Colonic mucosa (tissue), 4 donors: ENCODE measurements around the gene LEMD2. TPM values are rescaled to one million over a fixed set of nuclear protein-coding genes. Genes with fewer than 3 reads are reported as not detected.

Experiments
- DNase-seq: peaks from one replicate; pipeline ENCODE4 v3.0.0-alpha.2; 2020
- H3K27ac ChIP-seq: fragments of 200-600 bp; one replicate; pipeline ENCODE4 v1.8.0; 2021
- H3K27me3 ChIP-seq: fragments of 200-600 bp; one replicate; pipeline ENCODE4 v1.8.0; 2021
- H3K36me3 ChIP-seq: fragments of 200-600 bp; one replicate; pipeline ENCODE4 v1.8.0; 2021
- H3K4me1 ChIP-seq: fragments of 200-600 bp; one replicate; pipeline ENCODE4 v1.8.0; 2021; ENCODE audit warnings: mild to moderate bottlenecking
- H3K4me3 ChIP-seq: fragments of 200-600 bp; one replicate; pipeline ENCODE4 v1.8.0; 2021
- H3K9ac ChIP-seq, 2 donors: one replicate each; pipeline ENCODE4 v1.7.0; 2013; ENCODE audit warnings: control low read depth in 2 of 2, low read depth in 2 of 2, low read length in 2 of 2
- H3K9me3 ChIP-seq: fragments of 200-600 bp; one replicate; pipeline ENCODE4 v1.8.0; 2021
- CTCF ChIP-seq: fragments of 200-600 bp; IDR thresholded peaks from one replicate; pipeline ENCODE4 v1.8.0; 2022; ENCODE audit warnings: antibody characterized with exemption, mild to moderate bottlenecking
- intact Hi-C: fragments of 100-400 bp; cut with DNase I; formaldehyde crosslinking; loops from one replicate; pipeline ENCODE4 v1.14.1; 2022
- total RNA-seq, 2 donors: library from RNA; stranded (reverse); fragmentation: NEBNext Ultra II Directional in 1 of 2; extraction: Animal tissue kit (Norgen Biotek cat#: 25700) in 1 of 2; gene quantifications; one replicate each; pipeline ENCODE4 v1.2.1, GENCODE V29; 2021
- donor health status: healthy.
- donor health status: DM: no; HTN: no; CAD: no.
- donor health status: DM: no; HTN: no; CAD: no.

The LEMD2 gene
- total RNA-seq, 2 donors from 2014 or later, result 61.6 to 68.1 TPM

- no peak for DNase-seq
- intact Hi-C loops, result loop anchor here (5.0 kb wide), 1 partner anchor 385 kb away; no protein-coding TSS in a partner anchor
- no peaks in the 10 kb centered on the region for H3K9me3 ChIP-seq
- TF ChIP-seq CTCF, result no peak
- H3K4me3 ChIP-seq, result no peak overlapping the region
- peaks cover 4% of the 10 kb centered on the region for H3K4me1 ChIP-seq
- no peaks in the 10 kb centered on the region for H3K27me3 ChIP-seq
- H3K36me3 ChIP-seq, result no peaks in the 10 kb centered on the region
- no peak overlapping the region for H3K9ac ChIP-seq
- H3K27ac ChIP-seq, result no peak overlapping the region
Observed at GRCh38 chr6:33766921-33767907, 21.7 kb downstream of the LEMD2 start.

- no peak for TF ChIP-seq CTCF
- intact Hi-C loops, result loop anchor here (5.0 kb wide), 1 partner anchor 387 kb away; no protein-coding TSS in a partner anchor
- no peak for DNase-seq
Observed at GRCh38 chr6:33765368-33765767, 23.6 kb downstream of the LEMD2 start.

GRCh38 chr6:33764036-33764435 lies 24.9 kb downstream of the LEMD2 start:
- no peak overlapping the region for H3K27ac ChIP-seq
- H3K4me3 ChIP-seq, result no peak overlapping the region
- H3K27me3 ChIP-seq, result no peaks in the 10 kb centered on the region
- no peaks in the 10 kb centered on the region for H3K9me3 ChIP-seq
- DNase-seq, result no peak
- TF ChIP-seq CTCF, result no peak
- H3K4me1 ChIP-seq, result no peaks in the 10 kb centered on the region
- no peaks in the 10 kb centered on the region for H3K36me3 ChIP-seq
- H3K9ac ChIP-seq, result no peak overlapping the region
- intact Hi-C loops, result loop anchor here (5.0 kb wide), 2 partner anchors 52 to 177 kb away; partner anchors contain the start of gene UQCC2

More at GRCh38 chr6:33765368-33765767, 23.6 kb downstream of the LEMD2 start:
- Histone ChIP-seq H3K36me3 (no peaks in the 10 kb centered on the region), H3K27me3 (no peaks in the 10 kb centered on the region), H3K27ac (no peak overlapping the region), H3K4me1 (no peaks in the 10 kb centered on the region), H3K9me3 (no peaks in the 10 kb centered on the region), H3K4me3 (no peak overlapping the region), H3K9ac (no peak overlapping the region)

- Histone ChIP-seq H3K4me1 (no peaks in the 10 kb centered on the region), H3K4me3 (no peak overlapping the region), H3K27me3 (no peaks in the 10 kb centered on the region), H3K9ac (no peak overlapping the region), H3K27ac (no peak overlapping the region), H3K36me3 (no peaks in the 10 kb centered on the region), H3K9me3 (no peaks in the 10 kb centered on the region)
- no peak for DNase-seq
- intact Hi-C loops, result loop anchor here (5.0 kb wide), 2 partner anchors 51 to 176 kb away; partner anchors contain the start of gene UQCC2
- no peak for TF ChIP-seq CTCF
Observed at GRCh38 chr6:33763483-33763882, 25.4 kb downstream of the LEMD2 start.

- no peaks in the 10 kb centered on the region for H3K9me3 ChIP-seq
- no peak overlapping the region for H3K9ac ChIP-seq
- no peak overlapping the region for H3K4me3 ChIP-seq
- H3K36me3 ChIP-seq, result no peaks in the 10 kb centered on the region
- no peak overlapping the region for H3K27ac ChIP-seq
- H3K4me1 ChIP-seq, result no peaks in the 10 kb centered on the region
- TF ChIP-seq CTCF, result no peak
- H3K27me3 ChIP-seq, result no peaks in the 10 kb centered on the region
- no peak for DNase-seq
- intact Hi-C loops, result loop anchor here (5.0 kb wide), 2 partner anchors 50 to 175 kb away; partner anchors contain the start of gene UQCC2
Observed at GRCh38 chr6:33762713-33763112, 26.2 kb downstream of the LEMD2 start.
